COLO829 (cell line): Measurements from ENCODE around the gene ANAPC5.
"Not testable (repeated sequence)": the region's sequence is repeated elsewhere in the genome, so short reads cannot be mapped to it uniquely, and the experiment has no call there.

ENCODE experiments used
- DNase-seq: peaks from one replicate; pipeline ENCODE4 v3.0.0; 2012; ENCODE audit warnings: low spot score

Gene ANAPC5

GRCh38 chr12:121314431-121314830 lies 37.8 kb downstream of the ANAPC5 start:
- DNase-seq: no peak

- not testable (repeated sequence) for DNase-seq
Measured at GRCh38 chr12:121310231-121310630, 42.0 kb downstream of the ANAPC5 start.

- DNase-seq: not testable (repeated sequence)
Measured at GRCh38 chr12:121307397-121307796, 44.8 kb downstream of the ANAPC5 start.

GRCh38 chr12:121304306-121304705 lies 47.9 kb downstream of the ANAPC5 start:
- no peak for DNase-seq

GRCh38 chr12:121301876-121302275 lies 50.3 kb downstream of the ANAPC5 start:
- no peak for DNase-seq

GRCh38 chr12:121300083-121300819 lies 52.0 kb downstream of the ANAPC5 start:
- DNase-seq: no peak

- DNase-seq: no peak
Measured at GRCh38 chr12:121299662-121300061, 52.5 kb downstream of the ANAPC5 start.

- DNase-seq: not testable (repeated sequence)
Measured at GRCh38 chr12:121298411-121298810, 53.8 kb downstream of the ANAPC5 start.

- DNase-seq: peak; percentile 37
Measured at GRCh38 chr12:121297435-121297991, 54.7 kb downstream of the ANAPC5 start.

GRCh38 chr12:121296618-121297434 lies 55.4 kb downstream of the ANAPC5 start, which contains the start of gene CAMKK2:
TSS of gene CAMKK2 (minus strand) at chr12:121296709. CDS start at chr12:121274526, 22,183 bp downstream.
- DNase-seq: peak; percentile 77

GRCh38 chr12:121295746-121296617 lies 56.2 kb downstream of the ANAPC5 start:
- no peak for DNase-seq

GRCh38 chr12:121295116-121295745 lies 57.0 kb downstream of the ANAPC5 start:
- no peak for DNase-seq

GRCh38 chr12:121294151-121294889 lies 57.9 kb downstream of the ANAPC5 start:
- no peak for DNase-seq

- no peak for DNase-seq
Measured at GRCh38 chr12:121293603-121294002, 58.6 kb downstream of the ANAPC5 start.

GRCh38 chr12:121290410-121290809 lies 61.8 kb downstream of the ANAPC5 start:
- no peak for DNase-seq

- no peak for DNase-seq
Measured at GRCh38 chr12:121289962-121290361, 62.2 kb downstream of the ANAPC5 start.

GRCh38 chr12:121288986-121289385 lies 63.2 kb downstream of the ANAPC5 start:
- DNase-seq: no peak

GRCh38 chr12:121288158-121288845 lies 63.9 kb downstream of the ANAPC5 start:
- no peak for DNase-seq

- no peak for DNase-seq
Measured at GRCh38 chr12:121287267-121287954, 64.8 kb downstream of the ANAPC5 start.
